ENCODE results near the gene LDLRAD4.

LDLRAD4 gene

GRCh38 chr18:13416848-13417247, 198.3 kb downstream of the LDLRAD4 start:
- DNase-seq, result no peak

- no peak for DNase-seq
Observed at GRCh38 chr18:13418013-13418710, 199.6 kb downstream of the LDLRAD4 start.

GRCh38 chr18:13420969-13421686, 202.6 kb downstream of the LDLRAD4 start:
- DNase-seq, result no peak

GRCh38 chr18:13422541-13423147, 204.1 kb downstream of the LDLRAD4 start:
- no peak for DNase-seq

GRCh38 chr18:13423352-13423751, 204.8 kb downstream of the LDLRAD4 start:
- DNase-seq, result no peak

GRCh38 chr18:13424363-13424762, 205.8 kb downstream of the LDLRAD4 start:
- no peak for DNase-seq

GRCh38 chr18:13425357-13426091, 207.0 kb downstream of the LDLRAD4 start:
- DNase-seq, result no peak

GRCh38 chr18:13427354-13427753, 208.8 kb downstream of the LDLRAD4 start:
- DNase-seq, result no peak

- DNase-seq, result no peak
Observed at GRCh38 chr18:13428319-13428718, 209.8 kb downstream of the LDLRAD4 start.

GRCh38 chr18:13429016-13429415, 210.5 kb downstream of the LDLRAD4 start:
- no peak for DNase-seq

- no peak for DNase-seq
Observed at GRCh38 chr18:13429884-13430510, 211.4 kb downstream of the LDLRAD4 start.

GRCh38 chr18:13430663-13431062, 212.1 kb downstream of the LDLRAD4 start:
- DNase-seq, result no peak

- DNase-seq, result no peak
Observed at GRCh38 chr18:13431886-13432285, 213.3 kb downstream of the LDLRAD4 start.

- DNase-seq, result no peak
Observed at GRCh38 chr18:13433125-13433524, 214.6 kb downstream of the LDLRAD4 start.

- no peak for DNase-seq
Observed at GRCh38 chr18:13433685-13434084, 215.1 kb downstream of the LDLRAD4 start.

- DNase-seq, result no peak
Observed at GRCh38 chr18:13434854-13435253, 216.3 kb downstream of the LDLRAD4 start.

- no peak for DNase-seq
Observed at GRCh38 chr18:13435586-13436333, 217.2 kb downstream of the LDLRAD4 start.

- no peak for DNase-seq
Observed at GRCh38 chr18:13436576-13436975, 218.0 kb downstream of the LDLRAD4 start.

GRCh38 chr18:13437034-13437433, 218.5 kb downstream of the LDLRAD4 start:
- no peak for DNase-seq

- no peak for DNase-seq
Observed at GRCh38 chr18:13437796-13438506, 219.4 kb downstream of the LDLRAD4 start.

GRCh38 chr18:13438507-13439056, 220.0 kb downstream of the LDLRAD4 start:
- DNase-seq, result no peak
